ENCODE results near the gene CCDC124. TPM values are rescaled to one million over a fixed set of nuclear protein-coding genes. Genes with fewer than 3 reads are reported as not detected.
"Not testable (repeated sequence)": the region's sequence is repeated elsewhere in the genome, so short reads cannot be mapped to it uniquely, and the experiment has no call there.

Gene CCDC124
- total RNA-seq, 2 experiments from 2014 or later, result 107 to 118 TPM

GRCh38 chr19:17977488-17977887 is 44.7 kb downstream of the CCDC124 start:
- intact Hi-C loops (cut with micrococcal nuclease), result no loop called here
- Mint-ChIP-seq H3K27me3 (ENCODE audit: low read depth) (peaks cover 8% of the 10 kb centered on the region), H3K36me3 (ENCODE audit: low read depth) (no peaks in the 10 kb centered on the region), H3K4me3 (no peak overlapping the region), H3K4me1 (ENCODE audit: low read depth) (peaks cover 2% of the 10 kb centered on the region), H3K9me3 (no peaks in the 10 kb centered on the region), H3K27ac (no peak overlapping the region)
- DNase-seq, result no peak
- CTCF ChIA-PET, result interaction anchor here (1.1 kb wide), 1 partner anchor 20 kb away, joined by 5 read pairs; no protein-coding TSS in a partner anchor

GRCh38 chr19:17981611-17982010 is 48.8 kb downstream of the CCDC124 start:
- no peak overlapping the region for H3K27ac Mint-ChIP-seq
- no peaks in the 10 kb centered on the region for H3K36me3 Mint-ChIP-seq (ENCODE audit: low read depth)
- no peak overlapping the region for H3K4me3 Mint-ChIP-seq
- no peaks in the 10 kb centered on the region for H3K9me3 Mint-ChIP-seq
- no peak for DNase-seq
- CTCF ChIA-PET, result interaction anchor here (1.5 kb wide), 1 partner anchor 43 kb away, joined by 3 read pairs; no protein-coding TSS in a partner anchor
- intact Hi-C loops (cut with micrococcal nuclease), result no loop called here
- H3K4me1 Mint-ChIP-seq (ENCODE audit: low read depth), result peaks cover 2% of the 10 kb centered on the region
- H3K27me3 Mint-ChIP-seq (ENCODE audit: low read depth), result peaks cover 8% of the 10 kb centered on the region

DNA sequence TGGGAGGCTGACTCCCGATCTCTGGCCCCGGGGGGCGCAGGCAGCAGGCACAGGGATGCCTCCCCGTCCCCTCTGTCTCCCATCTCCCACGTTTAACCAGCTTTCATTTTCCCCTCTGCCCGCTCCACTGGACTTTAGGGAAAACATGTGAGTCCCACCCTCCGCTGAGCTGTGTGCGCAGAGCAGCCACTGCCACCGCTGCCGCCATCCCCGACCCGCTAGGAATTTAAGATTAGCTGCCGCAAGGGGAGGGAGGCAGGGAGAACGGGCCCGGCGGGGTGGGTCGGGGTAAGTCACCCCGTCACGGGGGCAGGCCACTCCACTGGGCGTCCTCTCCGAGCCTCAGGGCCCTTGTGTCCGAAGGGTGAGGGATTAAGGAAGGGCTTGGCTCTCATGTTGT is 49.6 kb downstream of the CCDC124 start:
- CTCF ChIA-PET, result interaction anchor here (1.5 kb wide), 1 partner anchor 44 kb away, joined by 3 read pairs; no protein-coding TSS in a partner anchor
- DNase-seq, result no peak
- Mint-ChIP-seq H3K4me1 (ENCODE audit: low read depth) (peaks cover 2% of the 10 kb centered on the region), H3K9me3 (no peaks in the 10 kb centered on the region), H3K27me3 (ENCODE audit: low read depth) (peaks cover 8% of the 10 kb centered on the region), H3K36me3 (ENCODE audit: low read depth) (no peaks in the 10 kb centered on the region), H3K4me3 (no peak overlapping the region), H3K27ac (no peak overlapping the region)
- intact Hi-C loops (cut with micrococcal nuclease), result no loop called here

- H3K36me3 Mint-ChIP-seq (ENCODE audit: low read depth), result no peaks in the 10 kb centered on the region
- H3K4me3 Mint-ChIP-seq, result no peak overlapping the region
- intact Hi-C loops (cut with micrococcal nuclease), result no loop called here
- no peaks in the 10 kb centered on the region for H3K9me3 Mint-ChIP-seq
- no peak for DNase-seq
- peaks cover 3% of the 10 kb centered on the region for H3K27me3 Mint-ChIP-seq (ENCODE audit: low read depth)
- peaks cover 1% of the 10 kb centered on the region for H3K4me1 Mint-ChIP-seq (ENCODE audit: low read depth)
- CTCF ChIA-PET, result no interaction called here
- H3K27ac Mint-ChIP-seq, result no peak overlapping the region
These were observed 52.4 kb downstream of the CCDC124 start for GRCh38 chr19:17985037-17985818.

GRCh38 chr19:17986569-17986968 is 53.8 kb downstream of the CCDC124 start:
- intact Hi-C loops (cut with micrococcal nuclease); H3K27me3 Mint-ChIP-seq (ENCODE audit: low read depth); H3K27ac Mint-ChIP-seq: not testable (repeated sequence)

GRCh38 chr19:17988161-17988560 is 55.3 kb downstream of the CCDC124 start:
- no peaks in the 10 kb centered on the region for H3K4me1 Mint-ChIP-seq (ENCODE audit: low read depth)
- H3K36me3 Mint-ChIP-seq (ENCODE audit: low read depth), result no peaks in the 10 kb centered on the region
- H3K4me3 Mint-ChIP-seq, result no peak overlapping the region
- DNase-seq, result no peak
- H3K27ac Mint-ChIP-seq, result no peak overlapping the region
- H3K9me3 Mint-ChIP-seq, result no peaks in the 10 kb centered on the region
- intact Hi-C loops (cut with micrococcal nuclease), result no loop called here
- CTCF ChIA-PET, result interaction anchor here (0.9 kb wide), 1 partner anchor 50 kb away, joined by 5 read pairs; no protein-coding TSS in a partner anchor
- H3K27me3 Mint-ChIP-seq (ENCODE audit: low read depth), result no peaks in the 10 kb centered on the region

More at GRCh38 chr19:17986569-17986968, 53.8 kb downstream of the CCDC124 start:
- H3K9me3 Mint-ChIP-seq; DNase-seq; H3K36me3 Mint-ChIP-seq (ENCODE audit: low read depth); CTCF ChIA-PET; H3K4me1 Mint-ChIP-seq (ENCODE audit: low read depth); H3K4me3 Mint-ChIP-seq: not testable (repeated sequence)

DNA sequence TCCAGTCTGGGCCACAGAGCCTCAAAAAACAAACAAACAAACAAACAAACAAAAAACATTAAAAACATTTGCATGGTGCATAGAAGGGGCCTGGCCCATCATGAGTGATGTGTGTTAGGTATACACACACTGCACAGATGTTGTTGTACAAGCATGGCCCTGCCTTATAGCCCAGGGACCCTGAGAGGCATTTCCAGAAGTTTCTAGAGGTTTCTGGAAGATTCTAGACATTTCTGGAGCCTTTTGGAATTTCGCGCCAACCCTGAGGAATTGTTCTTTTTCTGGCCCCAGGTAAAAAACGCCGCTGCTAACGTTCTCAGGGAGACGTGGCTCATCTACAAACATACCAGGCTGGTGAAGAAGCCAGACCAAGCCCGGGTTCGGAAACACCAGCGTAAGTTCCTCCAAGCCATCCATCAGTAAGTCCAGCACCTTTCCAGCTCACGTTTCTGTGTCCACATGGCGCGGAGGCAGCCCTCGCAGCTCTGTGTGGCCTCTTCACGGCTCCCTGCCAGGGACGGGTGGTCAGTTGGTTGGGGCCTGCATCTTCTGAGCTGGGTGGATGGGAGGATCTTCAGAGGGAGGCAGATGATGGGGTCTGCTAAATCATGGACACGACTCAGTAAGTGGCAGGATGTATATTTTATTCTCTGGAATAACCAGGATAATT is 56.7 kb downstream of the CCDC124 start:
- no peaks in the 10 kb centered on the region for H3K27me3 Mint-ChIP-seq (ENCODE audit: low read depth)
- no peaks in the 10 kb centered on the region for H3K4me1 Mint-ChIP-seq (ENCODE audit: low read depth)
- no peak for DNase-seq
- intact Hi-C loops (cut with micrococcal nuclease), result no loop called here
- H3K4me3 Mint-ChIP-seq, result no peak overlapping the region
- no peak overlapping the region for H3K27ac Mint-ChIP-seq
- H3K36me3 Mint-ChIP-seq (ENCODE audit: low read depth), result no peaks in the 10 kb centered on the region
- H3K9me3 Mint-ChIP-seq, result no peaks in the 10 kb centered on the region
- CTCF ChIA-PET, result no interaction called here

DNA sequence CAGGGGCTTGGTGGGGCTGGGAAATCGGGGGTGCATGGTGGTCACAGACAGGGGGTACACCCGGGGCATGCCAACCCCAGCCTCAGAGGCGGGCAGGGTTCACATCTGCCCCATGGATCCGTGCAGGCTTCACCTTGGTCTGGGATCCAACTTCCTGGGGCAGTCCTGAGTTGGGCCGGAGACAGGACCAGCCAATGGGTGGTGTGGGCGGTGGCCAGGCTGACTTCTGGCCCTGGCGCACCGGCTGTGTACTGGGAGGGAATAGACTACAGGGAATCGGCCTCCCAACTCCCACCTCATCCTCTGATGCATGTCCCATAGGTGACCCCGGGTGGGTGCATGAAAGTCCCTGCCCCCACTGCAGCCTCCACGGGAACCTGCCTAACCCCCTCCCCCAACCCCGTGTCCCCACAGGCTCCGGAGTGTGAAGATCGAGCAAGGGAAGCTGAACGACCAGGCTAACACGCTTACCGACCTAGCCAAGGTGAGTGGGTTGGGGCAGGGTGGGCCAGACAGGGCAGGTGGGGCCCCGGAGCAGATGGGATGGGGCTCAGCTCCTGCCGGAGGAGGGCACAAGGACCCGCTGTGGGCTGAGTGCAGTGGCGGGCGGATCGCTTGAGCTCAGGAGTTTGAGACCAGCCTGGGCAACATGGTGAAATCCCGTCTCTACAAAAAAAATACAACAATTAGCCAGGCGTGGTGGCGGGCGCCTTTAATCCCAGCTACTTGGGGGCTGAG is 60.4 kb downstream of the CCDC124 start:
- CTCF ChIA-PET, result interaction anchor here (1.2 to 6.7 kb wide), 3 partner anchors 47 to 57 kb away, joined by 5 to 186 read pairs (median 7); partner anchors contain the start of gene CCDC124

More for the DNA sequence above, 60.4 kb downstream of the CCDC124 start:
- Mint-ChIP-seq H3K4me1 (ENCODE audit: low read depth) (peaks cover 3% of the 10 kb centered on the region), H3K9me3 (no peaks in the 10 kb centered on the region), H3K36me3 (ENCODE audit: low read depth) (no peaks in the 10 kb centered on the region), H3K4me3 (no peak overlapping the region), H3K27ac (no peak overlapping the region), H3K27me3 (ENCODE audit: low read depth) (no peaks in the 10 kb centered on the region)
- DNase-seq, result no peak
- intact Hi-C loops (cut with micrococcal nuclease), result no loop called here

Other genes with a start within 250 kb of the CCDC124 start
- under 1 TPM in 1 of 2 experiments, not detected in 1; 0.12 TPM for gene UNC13A, start 244.7 kb upstream of the CCDC124 start, total RNA-seq
- gene MAP1S, start 213.5 kb upstream of the CCDC124 start, total RNA-seq, result 10 to 100 TPM; 46.8 to 51.8 TPM
- gene FCHO1, start 181.5 kb upstream of the CCDC124 start, total RNA-seq, result 10 to 100 TPM; 48.9 to 56.8 TPM
- under 1 TPM; 0.17 to 0.19 TPM for gene B3GNT3, start 137.9 kb upstream of the CCDC124 start, total RNA-seq
- gene INSL3, start 111.5 kb upstream of the CCDC124 start, total RNA-seq, result 1 to 10 TPM; 5.7 to 5.9 TPM
- gene JAK3, start 85.0 kb upstream of the CCDC124 start, total RNA-seq, result 100 to 1,000 TPM; 231 to 235 TPM
- 1,000 to 10,000 TPM; 4,021 to 4,160 TPM for gene RPL18A, start 73.1 kb upstream of the CCDC124 start, total RNA-seq
- 1 to 10 TPM; 1.1 to 1.2 TPM for gene SLC5A5, start 61.1 kb upstream of the CCDC124 start, total RNA-seq
- gene KCNN1, start 34.1 kb downstream of the CCDC124 start, total RNA-seq, result under 1 TPM; 0.21 to 0.30 TPM
- gene ARRDC2, start 75.2 kb downstream of the CCDC124 start, total RNA-seq, result 10 to 100 TPM; 17.7 to 19.0 TPM
- gene IL12RB1, start 153.9 kb downstream of the CCDC124 start, total RNA-seq, result 10 to 100 TPM; 10.1 to 14.4 TPM
- gene MAST3, start 164.8 kb downstream of the CCDC124 start, total RNA-seq, result 10 to 100 TPM; 12.8 to 13.5 TPM
- 10 to 100 TPM; 16.1 to 16.3 TPM for gene PIK3R2, start 220.1 kb downstream of the CCDC124 start, total RNA-seq
- 10 to 100 TPM; 19.0 to 20.8 TPM for gene IFI30, start 240.8 kb downstream of the CCDC124 start, total RNA-seq

Data from activated naive CD4-positive, alpha-beta T cell treated with anti-CD3 and anti-CD28 coated beads for 36 hours (primary cell).